ENCODE data around the gene TRIM66. TPM values are rescaled to one million over a fixed set of nuclear protein-coding genes. Genes with fewer than 3 reads are reported as not detected.

The TRIM66 gene
- polyA plus RNA-seq, 3 donors from 2014 or later, result 0.48 to 0.97 (median 0.55) TPM

DNA sequence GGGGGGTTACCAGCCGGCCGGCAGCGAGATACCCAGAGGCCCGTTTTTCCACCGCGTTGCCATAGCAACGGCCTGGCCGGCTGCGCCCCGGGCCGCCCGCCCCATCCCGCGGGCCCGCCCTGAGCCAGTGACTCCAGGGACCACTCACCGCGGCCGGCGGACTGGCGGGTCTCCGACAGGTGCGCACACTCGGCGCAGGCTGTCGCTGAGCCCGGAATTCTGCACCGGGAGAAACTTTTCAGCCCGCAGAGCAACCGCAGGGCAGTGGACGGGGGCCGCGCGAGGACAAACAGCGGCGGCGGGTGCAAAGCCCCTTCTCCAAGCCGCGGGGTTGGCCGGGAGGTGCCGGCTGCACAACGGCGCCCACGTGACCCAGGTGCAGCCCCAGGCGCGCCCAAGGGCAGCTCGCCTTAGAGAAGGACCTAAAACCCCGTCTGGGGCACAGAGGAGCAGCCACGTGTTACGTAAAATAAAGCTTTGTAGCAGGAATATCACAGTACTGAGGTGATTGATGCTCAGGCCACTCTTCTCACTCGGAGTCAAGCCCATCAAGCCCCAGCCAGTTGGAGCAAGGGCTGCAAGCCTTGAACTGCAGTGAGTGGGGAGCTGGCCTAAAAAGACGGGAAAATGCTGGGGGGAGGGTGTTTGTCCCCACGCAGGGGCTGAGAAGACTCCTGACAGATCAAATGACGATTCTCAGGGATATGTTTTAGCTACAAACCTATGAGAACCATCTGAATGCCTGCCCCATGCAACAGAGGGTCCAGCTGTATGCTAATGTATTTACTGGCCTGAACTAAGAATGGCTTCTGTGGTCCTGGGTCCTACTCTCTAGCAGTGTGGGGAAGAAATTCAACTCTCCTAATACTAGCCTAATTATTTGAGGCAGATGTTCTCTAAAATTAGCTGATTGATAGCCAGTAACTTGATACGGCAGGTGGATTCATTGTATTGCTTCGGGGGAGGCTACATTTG lies 88.2 kb downstream of the TRIM66 start, which contains the start of gene STK33:
Gene STK33 (minus strand): TSS at position 294 of the 975 bp plus-strand sequence. CDS start 119,323 bp downstream, outside the sequence.
- H3K27me3 Mint-ChIP-seq (ENCODE audit: low read depth in 3 of 3), result peaks cover 9 to 16% (median 12%) of the 10 kb centered on the region in 3 donors
- no peak within 1 kb of the TSS for H3K27ac Mint-ChIP-seq
- peak within 1 kb of the TSS; percentile 63 to 72 (median 67) for H3K4me3 Mint-ChIP-seq
- H3K9me3 Mint-ChIP-seq, result peaks cover 0 to 1% (median 0%) of the 10 kb centered on the region in 6 donors
- peak; percentile 2 to 6 (median 3) for DNase-seq
- peaks cover 0 to 3% of the 10 kb centered on the region in 2 donors for H3K4me1 Mint-ChIP-seq
- H3K36me3 Mint-ChIP-seq, result no peaks in the 10 kb centered on the region

DNA sequence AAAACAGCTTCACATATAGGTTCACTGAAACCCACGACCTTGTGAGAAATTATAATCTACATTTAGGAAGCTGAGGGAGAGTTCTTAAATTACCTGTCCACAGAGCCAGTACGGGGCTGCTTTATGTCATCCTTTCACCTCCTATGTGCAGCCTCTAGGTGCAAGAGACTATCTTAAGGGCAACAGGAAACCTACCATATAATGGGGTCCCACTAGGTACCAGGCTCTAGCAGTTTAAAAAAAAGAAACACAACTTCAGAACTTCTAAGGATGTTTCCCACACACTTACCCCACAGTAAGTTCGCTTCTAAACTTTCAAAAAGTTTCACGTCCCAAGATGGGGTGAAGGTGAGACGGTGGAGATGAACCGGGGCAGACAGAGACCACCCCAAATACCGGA lies 89.0 kb downstream of the TRIM66 start:
- Mint-ChIP-seq H3K36me3 (no peaks in the 10 kb centered on the region), H3K27ac (no peak overlapping the region), H3K9me3 (peaks cover 0 to 1% (median 0%) of the 10 kb centered on the region in 6 donors), H3K4me3 (peak overlapping the region; percentile 63 to 72 (median 67)), H3K4me1 (peaks cover 0 to 3% of the 10 kb centered on the region in 2 donors), H3K27me3 (ENCODE audit: low read depth in 3 of 3) (peaks cover 9 to 22% (median 12%) of the 10 kb centered on the region in 3 donors)
- no peak for DNase-seq

DNA sequence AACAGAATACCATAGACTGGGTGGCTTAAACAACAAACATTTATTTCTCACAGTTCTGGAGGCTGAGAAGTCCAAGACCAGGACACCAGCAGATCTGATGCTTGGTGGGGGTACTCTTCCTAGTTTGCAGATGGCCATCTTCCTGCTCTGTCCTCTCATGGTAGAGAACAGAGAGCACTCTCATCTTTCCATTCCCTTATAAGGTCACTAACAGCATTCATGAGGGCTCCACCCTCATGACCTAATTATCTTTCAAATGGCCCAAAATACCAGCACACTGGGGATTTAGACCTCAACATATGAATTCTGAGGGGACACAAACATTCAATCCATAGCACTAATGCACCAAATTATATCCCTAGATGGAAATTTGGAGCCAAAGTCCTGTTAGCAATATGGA lies 94.5 kb downstream of the TRIM66 start:
- peaks cover 0 to 26% (median 0%) of the 10 kb centered on the region in 3 donors for H3K27me3 Mint-ChIP-seq (ENCODE audit: low read depth in 3 of 3)
- peaks cover 0 to 3% (median 0%) of the 10 kb centered on the region in 3 donors for H3K36me3 Mint-ChIP-seq
- H3K4me3 Mint-ChIP-seq, result no peak overlapping the region
- no peak for DNase-seq
- H3K9me3 Mint-ChIP-seq, result peaks cover 0 to 8% (median 0%) of the 10 kb centered on the region in 6 donors
- H3K4me1 Mint-ChIP-seq, result no peaks in the 10 kb centered on the region
- H3K27ac Mint-ChIP-seq, result no peak overlapping the region

DNA sequence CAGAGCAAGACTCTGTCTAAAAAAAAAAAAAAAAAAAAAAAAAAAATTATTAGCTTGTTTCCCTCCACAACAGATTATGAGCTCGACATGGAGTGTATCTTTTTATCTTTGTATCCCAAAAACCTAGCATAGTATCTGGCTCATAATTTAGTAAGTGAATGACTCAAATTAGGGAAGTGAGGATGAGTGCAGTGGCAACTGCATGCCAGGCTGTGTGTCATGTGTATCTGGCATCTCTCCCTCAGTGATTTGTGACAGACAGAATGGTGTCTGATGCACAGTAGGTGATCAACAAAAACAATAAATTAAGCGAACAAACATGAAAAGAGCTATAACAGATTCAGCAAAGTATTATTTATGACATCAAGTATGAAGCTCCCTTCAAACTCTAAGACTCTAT lies 95.7 kb downstream of the TRIM66 start:
- Mint-ChIP-seq H3K4me3 (no peak overlapping the region), H3K4me1 (no peaks in the 10 kb centered on the region)

GRCh38 chr11:8586184-8586583 lies 96.3 kb downstream of the TRIM66 start:
- no peaks in the 10 kb centered on the region for H3K4me1 Mint-ChIP-seq
- peaks cover 0 to 3% (median 0%) of the 10 kb centered on the region in 3 donors for H3K36me3 Mint-ChIP-seq
- no peak overlapping the region for H3K4me3 Mint-ChIP-seq
- peaks cover 0 to 8% (median 0%) of the 10 kb centered on the region in 6 donors for H3K9me3 Mint-ChIP-seq
- H3K27me3 Mint-ChIP-seq (ENCODE audit: low read depth in 3 of 3), result peaks cover 0 to 24% (median 0%) of the 10 kb centered on the region in 3 donors
- no peak overlapping the region for H3K27ac Mint-ChIP-seq
- DNase-seq, result no peak

More for the DNA sequence above, 95.7 kb downstream of the TRIM66 start:
- H3K27me3 Mint-ChIP-seq (ENCODE audit: low read depth in 3 of 3), result peaks cover 0 to 26% (median 0%) of the 10 kb centered on the region in 3 donors
- H3K27ac Mint-ChIP-seq, result no peak overlapping the region
- H3K36me3 Mint-ChIP-seq, result peaks cover 0 to 3% (median 0%) of the 10 kb centered on the region in 3 donors
- peaks cover 0 to 8% (median 0%) of the 10 kb centered on the region in 6 donors for H3K9me3 Mint-ChIP-seq
- no peak for DNase-seq

DNA sequence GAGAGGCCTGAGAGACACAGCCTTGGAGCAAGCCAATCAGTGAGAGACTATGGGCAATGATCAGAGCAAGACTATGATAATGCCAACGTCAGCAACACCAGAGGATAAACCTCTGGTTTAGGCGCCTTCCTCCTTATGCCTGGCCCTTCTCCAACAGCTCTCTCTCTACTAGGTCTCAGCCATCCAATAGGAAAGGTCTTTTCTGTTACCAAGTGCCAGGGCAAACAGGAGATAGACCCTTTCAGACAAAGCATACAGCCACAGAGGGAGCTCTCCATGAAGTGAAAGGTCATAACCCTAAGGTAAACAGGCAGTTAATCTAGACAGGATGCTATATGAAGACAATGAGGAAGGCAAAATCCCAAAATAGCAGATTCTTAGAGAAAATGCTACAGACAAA lies 98.0 kb downstream of the TRIM66 start:
- no peak overlapping the region for H3K4me3 Mint-ChIP-seq

DNA sequence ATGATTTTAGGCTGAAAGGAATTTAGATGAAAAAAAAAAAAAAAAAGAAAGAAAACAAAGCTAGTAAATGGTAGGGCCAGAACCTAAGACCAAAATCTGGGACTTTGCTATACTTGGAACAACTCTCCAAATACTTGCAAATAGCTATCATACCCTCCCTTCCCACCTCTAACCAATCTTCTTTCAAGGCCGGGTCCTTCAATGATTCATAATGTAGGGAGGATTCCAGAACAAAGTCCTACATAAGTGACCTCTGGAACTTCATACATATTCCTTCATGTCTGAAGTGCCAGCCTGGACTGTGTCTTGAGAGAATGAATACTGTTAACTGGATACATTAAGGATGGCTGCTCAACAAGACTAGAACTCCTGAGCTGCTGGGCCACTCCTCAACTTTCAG lies 98.4 kb downstream of the TRIM66 start:
- Mint-ChIP-seq H3K27me3 (ENCODE audit: low read depth in 3 of 3) (peaks cover 0 to 16% (median 4%) of the 10 kb centered on the region in 3 donors), H3K4me1 (no peaks in the 10 kb centered on the region), H3K9me3 (peaks cover 0 to 8% (median 0%) of the 10 kb centered on the region in 6 donors), H3K36me3 (peaks cover 0 to 3% (median 0%) of the 10 kb centered on the region in 3 donors), H3K4me3 (no peak overlapping the region), H3K27ac (no peak overlapping the region)
- no peak for DNase-seq

More for the DNA sequence above, 98.0 kb downstream of the TRIM66 start:
- H3K4me1 Mint-ChIP-seq, result no peaks in the 10 kb centered on the region
- no peak for DNase-seq
- H3K27ac Mint-ChIP-seq, result no peak overlapping the region
- peaks cover 0 to 20% (median 4%) of the 10 kb centered on the region in 3 donors for H3K27me3 Mint-ChIP-seq (ENCODE audit: low read depth in 3 of 3)
- peaks cover 0 to 8% (median 0%) of the 10 kb centered on the region in 6 donors for H3K9me3 Mint-ChIP-seq
- H3K36me3 Mint-ChIP-seq, result peaks cover 0 to 3% (median 0%) of the 10 kb centered on the region in 3 donors

- H3K27ac Mint-ChIP-seq, result no peak overlapping the region
Observed at GRCh38 chr11:8581300-8581699, 101.2 kb downstream of the TRIM66 start.

GRCh38 chr11:8577791-8578581 lies 104.5 kb downstream of the TRIM66 start:
- H3K4me1 Mint-ChIP-seq, result no peaks in the 10 kb centered on the region
- H3K27ac Mint-ChIP-seq, result no peak overlapping the region
- no peak for DNase-seq
- H3K4me3 Mint-ChIP-seq, result no peak overlapping the region
- peaks cover 0 to 6% (median 4%) of the 10 kb centered on the region in 3 donors for H3K27me3 Mint-ChIP-seq (ENCODE audit: low read depth in 3 of 3)
- H3K36me3 Mint-ChIP-seq, result no peaks in the 10 kb centered on the region
- H3K9me3 Mint-ChIP-seq, result peaks cover 0 to 5% (median 3%) of the 10 kb centered on the region in 6 donors

More at GRCh38 chr11:8581300-8581699, 101.2 kb downstream of the TRIM66 start:
- Mint-ChIP-seq H3K4me3 (no peak overlapping the region), H3K9me3 (peaks cover 0 to 5% (median 2%) of the 10 kb centered on the region in 6 donors), H3K27me3 (ENCODE audit: low read depth in 3 of 3) (peaks cover 0 to 6% (median 4%) of the 10 kb centered on the region in 3 donors), H3K36me3 (peaks cover 0 to 2% (median 0%) of the 10 kb centered on the region in 3 donors), H3K4me1 (no peaks in the 10 kb centered on the region)
- no peak for DNase-seq

DNA sequence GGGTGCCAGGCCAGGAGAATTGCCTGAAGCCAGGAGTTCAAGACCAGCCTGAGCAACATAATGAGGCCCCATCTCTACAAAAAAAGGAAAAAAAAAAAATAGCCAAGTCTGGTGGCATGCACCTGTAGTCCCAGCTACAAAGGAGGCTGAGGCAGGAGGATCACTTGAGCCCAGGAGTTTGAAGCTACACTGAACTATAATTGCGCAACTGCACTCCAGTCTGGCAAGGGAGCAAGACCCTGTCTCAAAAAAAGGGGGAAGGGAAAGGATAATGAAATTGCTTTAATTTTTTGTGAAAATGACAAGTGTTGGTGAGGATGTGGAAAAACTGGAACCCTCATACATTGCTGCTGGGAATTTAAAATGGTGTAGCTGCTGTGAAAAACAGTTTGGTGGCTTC lies 107.7 kb downstream of the TRIM66 start:
- Mint-ChIP-seq H3K36me3 (no peaks in the 10 kb centered on the region), H3K27ac (no peak overlapping the region), H3K4me3 (no peak overlapping the region), H3K27me3 (ENCODE audit: low read depth in 3 of 3) (peaks cover 16 to 21% (median 19%) of the 10 kb centered on the region in 3 donors), H3K9me3 (peaks cover 0 to 5% (median 3%) of the 10 kb centered on the region in 6 donors), H3K4me1 (peaks cover 0 to 2% of the 10 kb centered on the region in 2 donors)
- no peak for DNase-seq

DNA sequence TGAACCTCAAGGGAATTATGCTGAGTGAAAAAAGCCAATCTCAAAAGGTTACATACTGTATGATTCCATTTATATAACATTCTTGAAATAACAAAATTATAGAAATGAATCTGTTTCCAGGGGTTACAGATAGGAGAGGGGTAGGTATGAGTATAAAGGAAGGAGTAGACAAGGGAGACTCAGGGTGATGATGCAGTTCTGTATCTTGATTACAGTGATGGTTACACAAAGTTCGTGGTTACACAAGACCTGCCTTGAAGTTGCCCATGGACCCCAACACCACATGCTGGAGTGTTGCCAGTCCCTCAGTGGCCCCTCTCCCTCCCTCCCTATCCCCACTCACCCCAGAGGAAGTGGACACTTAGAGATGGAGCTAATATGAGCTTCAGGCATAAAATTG lies 108.7 kb downstream of the TRIM66 start:
- Mint-ChIP-seq H3K27ac (no peak overlapping the region), H3K36me3 (no peaks in the 10 kb centered on the region), H3K27me3 (ENCODE audit: low read depth in 3 of 3) (peaks cover 16 to 21% (median 19%) of the 10 kb centered on the region in 3 donors), H3K4me1 (peaks cover 0 to 2% of the 10 kb centered on the region in 2 donors), H3K9me3 (peaks cover 0 to 5% (median 3%) of the 10 kb centered on the region in 6 donors), H3K4me3 (no peak overlapping the region)
- DNase-seq, result no peak

- Mint-ChIP-seq H3K4me3 (no peak overlapping the region), H3K27me3 (ENCODE audit: low read depth in 3 of 3) (peaks cover 15 to 19% (median 16%) of the 10 kb centered on the region in 3 donors), H3K9me3 (peaks cover 0 to 2% (median 0%) of the 10 kb centered on the region in 6 donors), H3K36me3 (no peaks in the 10 kb centered on the region), H3K27ac (no peak overlapping the region), H3K4me1 (peaks cover 0 to 2% of the 10 kb centered on the region in 2 donors)
- DNase-seq, result no peak
Observed at GRCh38 chr11:8567602-8568198, 114.8 kb downstream of the TRIM66 start.
